Mucosa of descending colon (tissue), 3 donors: ENCODE results near the gene SERAC1. TPM values are rescaled to one million over a fixed set of nuclear protein-coding genes. Genes with fewer than 3 reads are reported as not detected.

ENCODE experiments used
- ATAC-seq: fragments of 200-7000 bp; cut with Tn5 transposase; one replicate; pipeline ENCODE4 v1.9.1; 2020; ENCODE audit warnings: mild to moderate bottlenecking, moderate library complexity
- DNase-seq, 3 donors: peaks; one replicate each; pipeline ENCODE4 v3.0.0-alpha.2; 2020
- H3K36me3 ChIP-seq: fragments of 200-600 bp; one replicate; pipeline ENCODE4 v1.8.0; 2021; ENCODE audit warnings: low read depth, mild to moderate bottlenecking
- H3K4me1 ChIP-seq: fragments of 200-600 bp; one replicate; pipeline ENCODE4 v1.8.0; 2021; ENCODE audit warnings: low read depth, mild to moderate bottlenecking
- H3K4me3 ChIP-seq: fragments of 200-600 bp; one replicate; pipeline ENCODE4 v1.8.0; 2021; ENCODE audit warnings: mild to moderate bottlenecking
- H3K9me3 ChIP-seq: fragments of 200-600 bp; one replicate; pipeline ENCODE4 v1.8.0; 2021; ENCODE audit warnings: mild to moderate bottlenecking
- CTCF ChIP-seq: fragments of 200-600 bp; IDR thresholded peaks from one replicate; pipeline ENCODE4 v1.8.0; 2022; ENCODE audit warnings: antibody characterized with exemption, mild to moderate bottlenecking
- intact Hi-C, 2 donors: fragments of 100-400 bp; cut with DNase I in 1 of 2; cut with micrococcal nuclease in 1 of 2; formaldehyde crosslinking; loops; one replicate each; pipeline versions ENCODE4 v1.11.0 to v1.11.1; 2022; cut with DNase I, micrococcal nuclease
- total RNA-seq, 3 donors: library from RNA; stranded (reverse); fragmentation: NEBNext Ultra II Directional in 2 of 3; extraction: Animal tissue kit (Norgen Biotek cat#: 25700) in 2 of 3; gene quantifications; one replicate each; pipeline versions ENCODE4 v1.2.1 to v1.2.4, GENCODE V29; 2021 to 2023
- donor health status: DM: no; HTN: no; CAD: no; lungs with moderate emphysema.
- donor health status: DM: no; HTN: no; CAD: no.
- donor health status: DM: no; HTN: yes; CAD: no.

Gene SERAC1
- total RNA-seq, 3 donors from 2014 or later: 5.8 to 12.2 (median 8.0) TPM

- no peaks in the 10 kb centered on the region for H3K9me3 ChIP-seq
- peaks cover 3% of the 10 kb centered on the region for H3K36me3 ChIP-seq
- H3K4me1 ChIP-seq: peaks cover 16% of the 10 kb centered on the region
- intact Hi-C loops: no loop called here
- no peak for ATAC-seq
- DNase-seq: no peak
- no peak for TF ChIP-seq CTCF
- no peak overlapping the region for H3K4me3 ChIP-seq
These were observed 100.5 kb downstream of the SERAC1 start for GRCh38 chr6:158067436-158068015.

GRCh38 chr6:158066136-158066781 is 101.8 kb downstream of the SERAC1 start:
- intact Hi-C loops: no loop called here
- no peaks in the 10 kb centered on the region for H3K9me3 ChIP-seq
- H3K36me3 ChIP-seq: peaks cover 3% of the 10 kb centered on the region
- peak in 1 of 3 donors; percentile 22 for DNase-seq
- H3K4me1 ChIP-seq: peaks cover 12% of the 10 kb centered on the region
- TF ChIP-seq CTCF: no peak
- ATAC-seq: no peak
- no peak overlapping the region for H3K4me3 ChIP-seq

- H3K36me3 ChIP-seq: peaks cover 3% of the 10 kb centered on the region
- intact Hi-C loops: no loop called here
- no peak overlapping the region for H3K4me3 ChIP-seq
- TF ChIP-seq CTCF: no peak
- H3K4me1 ChIP-seq: peaks cover 23% of the 10 kb centered on the region
- DNase-seq: peak in 1 of 3 donors; percentile 18
- H3K9me3 ChIP-seq: no peaks in the 10 kb centered on the region
- ATAC-seq: no peak
These were observed 103.3 kb downstream of the SERAC1 start for GRCh38 chr6:158064725-158065251.

- intact Hi-C loops: no loop called here
- Histone ChIP-seq H3K4me3 (no peak overlapping the region), H3K36me3 (peaks cover 3% of the 10 kb centered on the region), H3K4me1 (peaks cover 20% of the 10 kb centered on the region), H3K9me3 (no peaks in the 10 kb centered on the region)
- DNase-seq (peak in 1 of 3 donors; percentile 11), ATAC-seq (no peak)
- TF ChIP-seq CTCF: no peak
These were observed 104.3 kb downstream of the SERAC1 start for GRCh38 chr6:158063736-158064135.

- peaks cover 15% of the 10 kb centered on the region for H3K4me1 ChIP-seq
- no peaks in the 10 kb centered on the region for H3K9me3 ChIP-seq
- intact Hi-C loops: no loop called here
- H3K4me3 ChIP-seq: no peak overlapping the region
- DNase-seq: peak in 1 of 3 donors; percentile 19
- TF ChIP-seq CTCF: no peak
- ATAC-seq: no peak
- H3K36me3 ChIP-seq: peaks cover 3% of the 10 kb centered on the region
These were observed 106.2 kb downstream of the SERAC1 start for GRCh38 chr6:158061709-158062461.
